Aorta (tissue), 5 donors: ENCODE measurements around the gene KCNN1. TPM values are rescaled to one million over a fixed set of nuclear protein-coding genes. Genes with fewer than 3 reads are reported as not detected.

Source experiments
- ATAC-seq: fragments of 200-7000 bp; cut with Tn5 transposase; one replicate; pipeline ENCODE4 v1.9.1; 2022; ENCODE audit warnings: moderate library complexity; ENCODE audit not compliant: low FRiP score
- DNase-seq, 2 donors: peaks; one replicate each; pipeline ENCODE4 v3.0.0-alpha.2; 2020
- H3K27ac ChIP-seq, 2 donors: one replicate each; pipeline ENCODE4 v1.5.1; 2013; ENCODE audit warnings: low read length in 2 of 2, mild to moderate bottlenecking in 2 of 2, moderate library complexity in 2 of 2, control low read depth in 1 of 2, inconsistent platforms in 1 of 2, low read depth in 1 of 2
- H3K27me3 ChIP-seq, 2 donors: one replicate each; pipeline ENCODE4 v1.6.1; 2013; ENCODE audit warnings: control low read depth in 1 of 2, low read length in 1 of 2, mild to moderate bottlenecking in 1 of 2, moderate library complexity in 1 of 2; ENCODE audit not compliant: insufficient read depth in 2 of 2, control insufficient read depth in 1 of 2
- H3K36me3 ChIP-seq, 2 donors: one replicate each; pipeline ENCODE4 v1.6.1; 2013; ENCODE audit warnings: control low read depth in 1 of 2, low read length in 1 of 2, mild to moderate bottlenecking in 1 of 2; ENCODE audit not compliant: insufficient read depth in 2 of 2, control insufficient read depth in 1 of 2
- H3K4me1 ChIP-seq, 2 donors: one replicate each; pipeline ENCODE4 v1.6.1; 2013; ENCODE audit warnings: low read length in 2 of 2, control low read depth in 1 of 2, mild to moderate bottlenecking in 1 of 2, moderate library complexity in 1 of 2; ENCODE audit not compliant: insufficient read depth in 2 of 2, control insufficient read depth in 1 of 2
- H3K4me3 ChIP-seq, 2 donors: one replicate each; pipeline ENCODE4 v1.5.1; 2013; ENCODE audit warnings: low read length in 2 of 2, control low read depth in 1 of 2, mild to moderate bottlenecking in 1 of 2
- H3K9me3 ChIP-seq: one replicate; pipeline ENCODE4 v1.6.1; 2013; ENCODE audit warnings: mild to moderate bottlenecking, low read length; ENCODE audit not compliant: control insufficient read depth
- WGBS, 2 donors: extraction: QIAGEN DNeasy Blood & Tissue Kit; methylation state at CpG; one replicate each; pipeline ENCODE4 v1.1.7; 2013; 5-methylcytosine and 5-hydroxymethylcytosine counted together
- intact Hi-C, 2 donors: fragments of 100-400 bp; cut with DNase I; formaldehyde crosslinking; loops; one replicate each; pipeline versions ENCODE4 v1.14.2 to v1.15.0; 2022
- polyA plus RNA-seq, 2 donors: library from polyadenylated mRNA; stranded (reverse); fragments of 200-250 nt; gene quantifications; one replicate each; pipeline ENCODE4 v1.2.3, GENCODE V29; 2013
- total RNA-seq, 2 donors: library from RNA; stranded (reverse); fragmentation: NEBNext Ultra II Directional; extraction: Animal tissue kit (Norgen Biotek cat#: 25700); gene quantifications; one replicate each; pipeline ENCODE4 v1.2.1, GENCODE V29; 2021
- donor health status: healthy with polysubstance abuse.
- donor health status: Bipolar disorder and iron deficiency.
- donor health status: DM: no; HTN: no; CAD: no.
- donor health status: DM: no; HTN: no; CAD: no.
- donor health status: DM: yes; HTN: yes; CAD: no.

The KCNN1 gene
- total and polyA plus RNA-seq, 4 donors, result 0.13 TPM; not detected in 2

GRCh38 chr19:17932485-17933338 lies 34.2 kb upstream of the KCNN1 start, which contains the start of gene CCDC124:
TSS of gene CCDC124 (plus strand) at chr19:17933015. CDS start at chr19:17936421, 3,406 bp downstream.
- ATAC-seq (peak; percentile 97), DNase-seq (peak; percentile 93 to 97)
- WGBS, 2 donors, result 0 to 1% methylated on average over 64 of the region's 64 CpGs
- Histone ChIP-seq H3K4me3 (peak within 1 kb of the TSS; percentile 9 to 70), H3K4me1 (no peaks in the 10 kb centered on the region), H3K27ac (peak within 1 kb of the TSS in 1 of 2 donors; percentile 33), H3K9me3 (no peaks in the 10 kb centered on the region), H3K27me3 (no peaks in the 10 kb centered on the region), H3K36me3 (no peaks in the 10 kb centered on the region)
- intact Hi-C loops, result loop anchor here in 1 of 2 donors (2.0 kb wide), 1 partner anchor 74 kb away; the partner anchor contains the start of gene RPL18A

GRCh38 chr19:17933414-17934129 lies 33.3 kb upstream of the KCNN1 start:
- Histone ChIP-seq H3K4me3 (peak overlapping the region; percentile 9 to 70), H3K9me3 (no peaks in the 10 kb centered on the region), H3K27ac (no peak overlapping the region), H3K36me3 (no peaks in the 10 kb centered on the region), H3K4me1 (no peaks in the 10 kb centered on the region), H3K27me3 (no peaks in the 10 kb centered on the region)
- DNase-seq (no peak), ATAC-seq (no peak)
- WGBS, 2 donors, result 15 to 18% methylated on average over 19 of the region's 19 CpGs
- intact Hi-C loops, result loop anchor here in 1 of 2 donors (2.0 kb wide), 1 partner anchor 75 kb away; the partner anchor contains the start of gene RPL18A

GRCh38 chr19:17936379-17936778 lies 30.5 kb upstream of the KCNN1 start:
- no peaks in the 10 kb centered on the region for H3K36me3 ChIP-seq

GRCh38 chr19:17937371-17937900 lies 29.5 kb upstream of the KCNN1 start:
- Histone ChIP-seq H3K9me3 (no peaks in the 10 kb centered on the region), H3K27ac (no peak overlapping the region), H3K36me3 (no peaks in the 10 kb centered on the region), H3K4me3 (no peak overlapping the region), H3K27me3 (no peaks in the 10 kb centered on the region), H3K4me1 (no peaks in the 10 kb centered on the region)
- intact Hi-C loops, result no loop called here
- ATAC-seq, result no peak
- no peak for DNase-seq
- 87 to 89% methylated on average over 9 of the region's 9 CpGs for WGBS, 2 donors

More at GRCh38 chr19:17936379-17936778, 30.5 kb upstream of the KCNN1 start:
- no peak for ATAC-seq
- WGBS, 2 donors, result 89 to 91% methylated on average over 21 of the region's 21 CpGs
- Histone ChIP-seq H3K4me1 (no peaks in the 10 kb centered on the region), H3K9me3 (no peaks in the 10 kb centered on the region), H3K4me3 (no peak overlapping the region), H3K27ac (no peak overlapping the region), H3K27me3 (no peaks in the 10 kb centered on the region)
- no peak for DNase-seq
- intact Hi-C loops, result no loop called here

- DNase-seq, result peak; percentile 86 to 93
- Histone ChIP-seq H3K9me3 (no peaks in the 10 kb centered on the region), H3K36me3 (no peaks in the 10 kb centered on the region), H3K27ac (no peak overlapping the region), H3K4me3 (no peak overlapping the region), H3K27me3 (no peaks in the 10 kb centered on the region), H3K4me1 (no peaks in the 10 kb centered on the region)
- intact Hi-C loops, result loop anchor here (1.0 to 2.0 kb wide), 2 partner anchors 59 kb away; no protein-coding TSS in a partner anchor
- ATAC-seq, result peak; percentile 90
- WGBS, 2 donors, result 48 to 53% methylated on average over 7 of the region's 7 CpGs
Observed at GRCh38 chr19:17938092-17938845, 28.6 kb upstream of the KCNN1 start.

GRCh38 chr19:17942181-17942580 lies 24.7 kb upstream of the KCNN1 start:
- ATAC-seq (no peak), DNase-seq (no peak)
- no peaks in the 10 kb centered on the region for H3K27me3 ChIP-seq
- no peaks in the 10 kb centered on the region for H3K9me3 ChIP-seq
- intact Hi-C loops, result no loop called here
- no peak overlapping the region for H3K27ac ChIP-seq
- no peaks in the 10 kb centered on the region for H3K4me1 ChIP-seq
- no peak overlapping the region for H3K4me3 ChIP-seq
- 81 to 83% methylated on average over 17 of the region's 17 CpGs for WGBS, 2 donors
- H3K36me3 ChIP-seq, result no peaks in the 10 kb centered on the region

GRCh38 chr19:17942582-17943273 lies 24.2 kb upstream of the KCNN1 start:
- ATAC-seq (no peak), DNase-seq (no peak)
- Histone ChIP-seq H3K27ac (no peak overlapping the region), H3K36me3 (no peaks in the 10 kb centered on the region), H3K9me3 (no peaks in the 10 kb centered on the region), H3K4me1 (no peaks in the 10 kb centered on the region), H3K27me3 (no peaks in the 10 kb centered on the region), H3K4me3 (no peak overlapping the region)
- WGBS, 2 donors, result 82 to 85% methylated on average over 37 to 41 of the region's 41 CpGs
- intact Hi-C loops, result no loop called here
